ENCODE data around the gene KCNQ1.

KCNQ1 gene

GRCh38 chr11:2819316-2819715, 374.5 kb downstream of the KCNQ1 start:
- no peak for DNase-seq (ENCODE audit: low read depth in 2 of 2)

- DNase-seq (ENCODE audit: low read depth in 2 of 2): no peak
These were observed 376.2 kb downstream of the KCNQ1 start for GRCh38 chr11:2820976-2821375.

GRCh38 chr11:2821891-2822290, 377.1 kb downstream of the KCNQ1 start:
- DNase-seq (ENCODE audit: low read depth in 2 of 2): no peak

GRCh38 chr11:2824851-2825250, 380.0 kb downstream of the KCNQ1 start:
- no peak for DNase-seq (ENCODE audit: low read depth in 2 of 2)

GRCh38 chr11:2825261-2825888, 380.6 kb downstream of the KCNQ1 start:
- DNase-seq (ENCODE audit: low read depth in 2 of 2): no peak

GRCh38 chr11:2825889-2826678, 381.3 kb downstream of the KCNQ1 start:
- DNase-seq (ENCODE audit: low read depth in 2 of 2): no peak

GRCh38 chr11:2826679-2827056, 381.9 kb downstream of the KCNQ1 start:
- DNase-seq (ENCODE audit: low read depth in 2 of 2): no peak

- no peak for DNase-seq (ENCODE audit: low read depth in 2 of 2)
These were observed 382.4 kb downstream of the KCNQ1 start for GRCh38 chr11:2827256-2827655.

- no peak for DNase-seq (ENCODE audit: low read depth in 2 of 2)
These were observed 383.0 kb downstream of the KCNQ1 start for GRCh38 chr11:2827792-2828191.

GRCh38 chr11:2828585-2829330, 383.9 kb downstream of the KCNQ1 start:
- no peak for DNase-seq (ENCODE audit: low read depth in 2 of 2)

GRCh38 chr11:2830030-2830812, 385.4 kb downstream of the KCNQ1 start:
- no peak for DNase-seq (ENCODE audit: low read depth in 2 of 2)

GRCh38 chr11:2830886-2831285, 386.1 kb downstream of the KCNQ1 start:
- no peak for DNase-seq (ENCODE audit: low read depth in 2 of 2)

GRCh38 chr11:2831781-2832532, 387.1 kb downstream of the KCNQ1 start:
- no peak for DNase-seq (ENCODE audit: low read depth in 2 of 2)

- no peak for DNase-seq (ENCODE audit: low read depth in 2 of 2)
These were observed 387.8 kb downstream of the KCNQ1 start for GRCh38 chr11:2832533-2833020.

GRCh38 chr11:2833051-2833715, 388.4 kb downstream of the KCNQ1 start:
- no peak for DNase-seq (ENCODE audit: low read depth in 2 of 2)

GRCh38 chr11:2833716-2834502, 389.1 kb downstream of the KCNQ1 start:
- DNase-seq (ENCODE audit: low read depth in 2 of 2): no peak

GRCh38 chr11:2834503-2835273, 389.9 kb downstream of the KCNQ1 start:
- no peak for DNase-seq (ENCODE audit: low read depth in 2 of 2)

- DNase-seq (ENCODE audit: low read depth in 2 of 2): no peak
These were observed 390.5 kb downstream of the KCNQ1 start for GRCh38 chr11:2835296-2835695.

GRCh38 chr11:2835751-2836150, 390.9 kb downstream of the KCNQ1 start:
- DNase-seq (ENCODE audit: low read depth in 2 of 2): no peak

All from stimulated activated CD4-positive, alpha-beta T cell treated with anti-CD3 and anti-CD28 coated beads, Interleukin-12 subunit alpha, Interleukin-12 subunit beta, amount 100 ng/mL, for 24 hours (primary cell).